ENCODE results near the gene SOWAHA. TPM values are rescaled to one million over a fixed set of nuclear protein-coding genes. Genes with fewer than 3 reads are reported as not detected.
A peak's percentile ranks its signal among the peaks of the same experiment; 100 is the strongest.

The SOWAHA gene
- total RNA-seq, 1 experiment from 2014 or later = 0.20 TPM

GRCh38 chr5:132828846-132829494 lies 15.9 kb downstream of the SOWAHA start:
- Histone ChIP-seq H3K23ac (ENCODE audit: insufficient read length, low read depth, low read length) (no peak overlapping the region), H2BK5ac (ENCODE audit: insufficient read length, low read length) (no peak overlapping the region), H2BK20ac (ENCODE audit: low read depth, low read length, poor library complexity, severe bottlenecking) (no peak overlapping the region), H3K79me2 (ENCODE audit: insufficient read depth, low read length) (no peaks in the 10 kb centered on the region), H3K27me3 (ENCODE audit: insufficient read depth, low read length) (peaks cover 25% of the 10 kb centered on the region; the same call in 1 of the 2 replicates), H3K4me2 (ENCODE audit: insufficient read depth, insufficient read length, low read length) (peak overlapping the region; percentile 39), H2AFZ (ENCODE audit: low read length) (no peak overlapping the region), H4K20me1 (ENCODE audit: control insufficient read depth, insufficient read depth, insufficient read length) (no peaks in the 10 kb centered on the region), H3K14ac (ENCODE audit: insufficient read depth, low read length) (no peak overlapping the region), H3T11ph (ENCODE audit: low read length) (no peak overlapping the region), H2BK120ac (ENCODE audit: low read depth, low read length, poor library complexity, severe bottlenecking) (no peak overlapping the region), H3K4ac (ENCODE audit: low read depth, low read length) (no peak overlapping the region), H4K91ac (ENCODE audit: insufficient read length, low read depth, low read length) (no peak overlapping the region), H2BK15ac (ENCODE audit: low read depth, low read length) (no peak overlapping the region), H3K56ac (ENCODE audit: insufficient read length, low read depth, low read length) (no peak overlapping the region), H4K8ac (replicated peaks; ENCODE audit: insufficient read length, low read depth, low read length) (no peak overlapping the region), H2AK5ac (ENCODE audit: insufficient read length, low read length) (no peak overlapping the region), H4K5ac (ENCODE audit: insufficient read length, low read depth, low read length) (no peak overlapping the region), H3K27ac (ENCODE audit: insufficient read length, low read depth, low read length) (no peak overlapping the region), H3K18ac (ENCODE audit: insufficient read length, low read depth, low read length) (no peak overlapping the region), H3K23me2 (ENCODE audit: insufficient read length, low read depth, low read length, poor library complexity, severe bottlenecking) (peaks cover 21% of the 10 kb centered on the region), H3K9me3 (ENCODE audit: control insufficient read depth, low read depth, low read length) (no peaks in the 10 kb centered on the region), H3K4me1 (ENCODE audit: insufficient read depth, low read length) (peaks cover 3% of the 10 kb centered on the region), H2BK12ac (ENCODE audit: insufficient read length, low read depth, low read length) (no peak overlapping the region), H3K79me1 (ENCODE audit: insufficient read depth, low read depth, low read length, poor library complexity, severe bottlenecking) (no peaks in the 10 kb centered on the region), H3K9ac (ENCODE audit: extremely low read depth, insufficient read length, low read length) (no peak overlapping the region)
- H3K4me3 Mint-ChIP-seq = peak overlapping the region; percentile 76 to 85
- no peak for TF ChIP-seq CTCF (conservative IDR thresholded peaks at IDR 0.05)
- no CpG with 5 or more reads among the region's 4 CpGs for WGBS (ENCODE audit: extremely low coverage, insufficient read length, low lambda C conversion rate)
- H3K9me3 Mint-ChIP-seq = no peaks in the 10 kb centered on the region; a peak in 1 of 5 replicates
- H3K36me3 Mint-ChIP-seq (ENCODE audit: insufficient read depth in 1 of 3, low read depth in 3 of 3) = peaks cover 2 to 6% (median 3%) of the 10 kb centered on the region in 3 experiments; a peak in 6 of 7 replicates
- DNase-seq = no peak
- H3K4me1 Mint-ChIP-seq = peaks cover 9 to 20% of the 10 kb centered on the region in 2 experiments
- H3K27ac Mint-ChIP-seq = no peak overlapping the region
- peaks cover 77% of the 10 kb centered on the region for H3K27me3 Mint-ChIP-seq (ENCODE audit: low read depth)
